Endodermal cell (in vitro differentiated cells): ENCODE results near the gene AP1S1. TPM values are rescaled to one million over a fixed set of nuclear protein-coding genes. Genes with fewer than 3 reads are reported as not detected.

Source experiments
- DNase-seq: peaks from one replicate; pipeline ENCODE4 v3.0.0-alpha.2; 2017
- H3K27ac ChIP-seq: 2 replicates; pipeline ENCODE4 v1.5.1; 2013; ENCODE audit warnings: mild to moderate bottlenecking, low read depth, low read length, moderate library complexity
- H3K27me3 ChIP-seq: 2 replicates; pipeline ENCODE4 v1.6.1; 2013; ENCODE audit warnings: mild to moderate bottlenecking, low read length, moderate library complexity; ENCODE audit not compliant: insufficient read depth, control insufficient read depth, poor library complexity, severe bottlenecking
- H3K36me3 ChIP-seq: 2 replicates; pipeline ENCODE4 v1.7.0; 2013; ENCODE audit warnings: mild to moderate bottlenecking, low read length, moderate library complexity; ENCODE audit not compliant: control insufficient read depth, insufficient read depth
- H3K4me1 ChIP-seq: one replicate; pipeline ENCODE4 v1.7.0; 2013; ENCODE audit warnings: low read length; ENCODE audit not compliant: control insufficient read depth, insufficient read depth
- H3K4me3 ChIP-seq: 2 replicates; pipeline ENCODE4 v1.5.1; 2013; ENCODE audit warnings: mild to moderate bottlenecking, low read length, moderate library complexity
- H3K9ac ChIP-seq: 2 replicates; pipeline ENCODE4 v1.6.1; 2013; ENCODE audit warnings: mild to moderate bottlenecking, low read length, moderate library complexity; ENCODE audit not compliant: poor library complexity, severe bottlenecking; ENCODE audit errors: extremely low read depth
- H3K9me3 ChIP-seq: 2 replicates; pipeline ENCODE4 v1.6.1; 2013; ENCODE audit warnings: mild to moderate bottlenecking, low read length, moderate library complexity; ENCODE audit not compliant: control insufficient read depth
- H3K27ac Mint-ChIP-seq: 2 replicates; pipeline ENCODE4 v1.8.0; 2020; ENCODE audit warnings: mixed read lengths
- H3K27me3 Mint-ChIP-seq: 2 replicates; pipeline ENCODE4 v1.8.0; 2021; ENCODE audit warnings: mild to moderate bottlenecking, mixed read lengths; ENCODE audit not compliant: insufficient read depth
- H3K36me3 Mint-ChIP-seq: 2 replicates; pipeline ENCODE4 v1.8.0; 2020; ENCODE audit warnings: low read depth, mixed read lengths
- H3K4me1 Mint-ChIP-seq: 2 replicates; pipeline ENCODE4 v1.8.0; 2020; ENCODE audit warnings: mixed read lengths
- H3K4me3 Mint-ChIP-seq: 2 replicates; pipeline ENCODE4 v1.8.0; 2020; ENCODE audit warnings: mild to moderate bottlenecking, moderate library complexity, mixed read lengths
- H3K9me3 Mint-ChIP-seq: 2 replicates; pipeline ENCODE4 v1.8.0; 2020; ENCODE audit warnings: mild to moderate bottlenecking, mixed read lengths
- CTCF ChIP-seq: fragments of 200-600 bp; sonication (generic); conservative IDR thresholded peaks from 2 replicates; pipeline ENCODE4 v1.5.0; 2021; ENCODE audit warnings: antibody characterized with exemption, mild to moderate bottlenecking
- WGBS, 2 experiments: methylation state at CpG; one replicate each; pipeline versions ENCODE4 v1.1.5 to v1.1.7; 2013; ENCODE audit warnings: missing lambda C conversion rate in 2 of 2, mixed read lengths in 1 of 2; ENCODE audit not compliant: insufficient coverage in 1 of 2, insufficient read length in 1 of 2; 5-methylcytosine and 5-hydroxymethylcytosine counted together
- total RNA-seq, 2 donors: library from RNA; stranded (reverse); fragmentation: NEBNext Ultra II Directional in 1 of 2; extraction: Animal tissue kit (Norgen Biotek cat#: 25700) in 1 of 2; gene quantifications; 2 replicates in 1 of 2; 3 replicates in 1 of 2; pipeline ENCODE4 v1.2.1, GENCODE V29; 2021

AP1S1 gene
- total RNA-seq, 2 donors from 2014 or later, result 43.8 to 50.2 TPM

DNA sequence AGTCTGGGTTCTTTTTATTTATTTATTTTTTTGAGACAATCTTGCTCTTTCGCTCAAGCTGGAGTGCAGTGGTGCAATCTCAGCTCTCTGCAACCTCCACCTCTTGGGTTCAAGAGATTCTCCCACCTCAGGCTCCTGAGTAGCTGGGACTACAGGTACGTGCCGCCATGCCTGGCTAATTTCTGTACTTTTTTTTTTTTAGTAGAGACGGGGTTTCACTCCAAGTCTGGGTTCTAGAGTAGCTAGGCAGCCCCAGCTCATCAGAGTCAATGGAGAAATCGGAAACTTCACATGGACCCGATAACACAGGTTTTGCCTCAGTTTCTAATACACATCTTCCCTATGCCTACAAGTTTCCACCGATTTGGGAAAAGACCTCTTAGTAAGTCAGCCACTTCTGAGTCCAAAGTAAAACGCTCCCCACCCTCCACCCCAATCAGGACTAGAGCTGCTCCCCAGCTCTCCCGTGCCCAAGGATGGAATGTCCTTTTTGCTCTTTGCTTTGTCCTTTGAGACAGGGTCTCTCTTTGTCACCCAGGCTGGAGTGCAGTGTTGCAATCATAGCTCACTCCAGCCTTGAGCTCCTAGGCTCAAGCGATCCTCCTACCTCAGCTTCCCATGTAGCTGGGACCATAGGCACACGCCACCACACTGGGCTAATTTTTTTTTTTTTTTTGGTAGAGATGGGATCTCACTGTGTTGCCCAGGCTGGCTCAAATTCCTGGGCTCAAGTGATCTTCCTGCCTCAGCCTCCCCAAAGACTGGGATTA is 31.2 kb upstream of the AP1S1 start:
- no peak overlapping the region for H3K27ac Mint-ChIP-seq
- H3K4me1 Mint-ChIP-seq, result peaks cover 36% of the 10 kb centered on the region

GRCh38 chr7:101123703-101124068 is 30.6 kb upstream of the AP1S1 start:
- Mint-ChIP-seq H3K4me1 (peaks cover 37% of the 10 kb centered on the region), H3K4me3 (no peak overlapping the region), H3K36me3 (no peaks in the 10 kb centered on the region), H3K27me3 (peaks cover 8% of the 10 kb centered on the region), H3K9me3 (peaks cover 10% of the 10 kb centered on the region), H3K27ac (no peak overlapping the region)
- Histone ChIP-seq H3K9me3 (no peaks in the 10 kb centered on the region), H3K4me1 (peaks cover 3% of the 10 kb centered on the region), H3K27ac (no peak overlapping the region), H3K4me3 (no peak overlapping the region), H3K9ac (no peak overlapping the region), H3K27me3 (no peaks in the 10 kb centered on the region), H3K36me3 (no peaks in the 10 kb centered on the region)
- WGBS, 2 experiments, result 93 to 100% methylated on average over 1 to 3 of the region's 3 CpGs
- TF ChIP-seq CTCF, result no peak
- no peak for DNase-seq

More for the DNA sequence above, 31.2 kb upstream of the AP1S1 start:
- Histone ChIP-seq H3K27me3 (no peaks in the 10 kb centered on the region), H3K4me3 (no peak overlapping the region), H3K4me1 (peaks cover 3% of the 10 kb centered on the region), H3K27ac (no peak overlapping the region), H3K9me3 (no peaks in the 10 kb centered on the region), H3K9ac (no peak overlapping the region), H3K36me3 (no peaks in the 10 kb centered on the region)
- 90 to 95% methylated on average over 9 to 11 of the region's 11 CpGs for WGBS, 2 experiments
- H3K36me3 Mint-ChIP-seq, result no peaks in the 10 kb centered on the region
- H3K9me3 Mint-ChIP-seq, result peaks cover 10% of the 10 kb centered on the region
- DNase-seq, result no peak
- no peak for TF ChIP-seq CTCF
- H3K27me3 Mint-ChIP-seq, result peaks cover 6% of the 10 kb centered on the region
- H3K4me3 Mint-ChIP-seq, result no peak overlapping the region

DNA sequence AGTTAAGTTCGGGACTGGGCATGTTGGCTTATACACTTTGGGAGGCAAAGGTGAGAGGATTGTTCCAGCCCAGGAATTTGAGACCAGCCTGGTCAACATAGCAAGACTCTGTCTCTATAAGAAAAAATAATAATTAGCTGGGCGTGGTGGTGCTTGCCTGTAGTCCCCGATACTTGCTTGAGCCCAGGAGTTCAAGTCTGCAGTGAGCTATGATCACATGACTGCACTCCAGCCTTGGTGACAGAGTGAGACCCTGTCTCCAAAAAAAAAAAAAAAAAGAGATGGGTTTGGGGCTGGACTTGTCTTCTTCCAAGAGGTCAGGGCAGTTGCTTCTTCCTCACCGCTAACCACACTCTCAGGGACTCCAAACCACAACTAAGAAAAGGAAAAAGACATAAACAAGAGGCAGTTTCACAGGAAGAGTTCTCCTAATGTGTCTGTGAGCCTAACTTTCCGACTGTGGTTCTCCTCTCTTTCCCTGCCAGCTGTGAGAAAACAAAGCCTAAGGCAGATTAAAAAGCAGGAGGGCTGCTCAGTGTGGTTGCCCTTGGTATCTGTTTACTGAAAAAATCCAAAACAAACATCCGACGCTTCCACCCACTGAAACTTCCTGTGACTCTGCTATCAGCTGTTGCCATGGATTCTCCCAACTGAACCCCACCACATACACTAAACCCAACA is 29.8 kb upstream of the AP1S1 start:
- Histone ChIP-seq H3K4me3 (no peak overlapping the region), H3K27ac (no peak overlapping the region), H3K4me1 (peaks cover 3% of the 10 kb centered on the region), H3K9ac (peak overlapping the region; percentile 16), H3K27me3 (no peaks in the 10 kb centered on the region), H3K36me3 (no peaks in the 10 kb centered on the region), H3K9me3 (no peaks in the 10 kb centered on the region)
- Mint-ChIP-seq H3K4me1 (peaks cover 37% of the 10 kb centered on the region), H3K27me3 (peaks cover 8% of the 10 kb centered on the region), H3K4me3 (no peak overlapping the region), H3K9me3 (peaks cover 10% of the 10 kb centered on the region), H3K36me3 (no peaks in the 10 kb centered on the region), H3K27ac (peak overlapping the region; percentile 41)
- TF ChIP-seq CTCF, result no peak
- 78 to 87% methylated on average over 5 to 7 of the region's 7 CpGs for WGBS, 2 experiments
- no peak for DNase-seq
